GM23248 (cell line): Measurements from ENCODE around the gene ENTHD1. TPM values are rescaled to one million over a fixed set of nuclear protein-coding genes. Genes with fewer than 3 reads are reported as not detected.
A peak's percentile ranks its signal among the peaks of the same experiment; 100 is the strongest.

ENCODE experiments used
- DNase-seq: peaks from one replicate; pipeline ENCODE4 v3.0.0-alpha.2; 2015
- H2AFZ ChIP-seq: fragments of 200-600 bp; sonication (generic); 2 replicates; pipeline ENCODE4 v1.6.1; 2016; ENCODE audit warnings: antibody characterized with exemption
- H3F3A ChIP-seq: fragments of 200-600 bp; sonication (generic); 2 replicates; pipeline ENCODE4 v1.6.1; 2016; ENCODE audit warnings: mild to moderate bottlenecking, antibody characterized with exemption, mixed run types; ENCODE audit not compliant: insufficient read depth
- H3K27ac ChIP-seq: fragments of 200-600 bp; sonication (generic); 2 replicates; pipeline ENCODE4 v1.5.1; 2016; ENCODE audit warnings: mild to moderate bottlenecking
- H3K27me3 ChIP-seq: fragments of 200-600 bp; sonication (generic); replicated peaks from 2 replicates; pipeline ENCODE4 v1.6.1; 2016; ENCODE audit warnings: mild to moderate bottlenecking; ENCODE audit not compliant: insufficient read depth
- H3K36me3 ChIP-seq: fragments of 200-600 bp; sonication (generic); 2 replicates; pipeline ENCODE4 v1.6.1; 2016; ENCODE audit warnings: low read depth, mild to moderate bottlenecking
- H3K4me1 ChIP-seq: fragments of 200-600 bp; sonication (generic); 2 replicates; pipeline ENCODE4 v1.6.1; 2016; ENCODE audit warnings: mild to moderate bottlenecking; ENCODE audit not compliant: insufficient read depth
- H3K4me2 ChIP-seq: fragments of 200-600 bp; sonication (generic); one replicate; pipeline ENCODE4 v1.6.1; 2016; ENCODE audit warnings: mild to moderate bottlenecking; ENCODE audit not compliant: unreplicated experiment
- H3K4me3 ChIP-seq: fragments of 200-600 bp; sonication (generic); 2 replicates; pipeline ENCODE4 v1.5.1; 2016; ENCODE audit warnings: mild to moderate bottlenecking
- H3K79me2 ChIP-seq: fragments of 200-600 bp; sonication (generic); 2 replicates; pipeline ENCODE4 v1.6.1; 2016; ENCODE audit warnings: mild to moderate bottlenecking; ENCODE audit not compliant: insufficient read depth
- H3K9ac ChIP-seq: fragments of 200-600 bp; sonication (generic); 2 replicates; pipeline ENCODE4 v1.6.1; 2016; ENCODE audit warnings: mild to moderate bottlenecking
- H3K9me2 ChIP-seq: fragments of 200-600 bp; sonication (generic); 2 replicates; pipeline ENCODE4 v1.6.1; 2016; ENCODE audit warnings: mixed run types, mild to moderate bottlenecking, moderate library complexity; ENCODE audit not compliant: insufficient read depth
- H3K9me3 ChIP-seq: fragments of 200-600 bp; sonication (generic); one replicate; pipeline ENCODE4 v1.6.1; 2017; ENCODE audit warnings: low read depth
- H4K20me1 ChIP-seq: fragments of 200-600 bp; sonication (generic); 2 replicates; pipeline ENCODE4 v1.6.0; 2016; ENCODE audit not compliant: insufficient read depth
- EZH2 ChIP-seq: fragments of 200-600 bp; sonication (generic); IDR thresholded peaks from 2 replicates; pipeline ENCODE4 v1.6.1; 2018; ENCODE audit warnings: antibody characterized with exemption, mild to moderate bottlenecking; ENCODE audit not compliant: insufficient read depth, poor library complexity, severe bottlenecking
- EZH2phosphoT487 ChIP-seq: fragments of 200-600 bp; sonication (generic); IDR thresholded peaks from 2 replicates; pipeline ENCODE4 v1.6.1; 2018; ENCODE audit warnings: antibody characterized with exemption, moderate library complexity, mild to moderate bottlenecking, low read depth; ENCODE audit not compliant: insufficient read depth
- WGBS, 2 experiments: methylation state at CpG; one replicate each; pipeline ENCODE4 v1.1.6; 2015 to 2017; ENCODE audit warnings: low lambda C conversion rate in 2 of 2, low coverage in 1 of 2; ENCODE audit errors: missing lambda C conversion rate in 2 of 2; 5-methylcytosine and 5-hydroxymethylcytosine counted together
- in situ Hi-C: fragments of 300-500 bp; cut with MboI; formaldehyde crosslinking; loops from 2 replicates; pipeline ENCODE4 v1.15.0; 2020
- polyA plus RNA-seq: library from polyadenylated mRNA; unstranded; fragments of >200 nt; fragmentation: Nextera tagmentation; extraction: Ambion mirVana; gene quantifications from 2 replicates; pipeline ENCODE4 v1.2.1, GENCODE V29; 2016
- total RNA-seq: library from RNA; depleted of rRNA; stranded (reverse); fragments of >200 nt; shearing (Covaris generic); gene quantifications from 2 replicates; pipeline ENCODE4 v1.2.3, GENCODE V29; 2014

ENTHD1 gene
- total and polyA plus RNA-seq, 2 experiments from 2014 or later = not detected

DNA sequence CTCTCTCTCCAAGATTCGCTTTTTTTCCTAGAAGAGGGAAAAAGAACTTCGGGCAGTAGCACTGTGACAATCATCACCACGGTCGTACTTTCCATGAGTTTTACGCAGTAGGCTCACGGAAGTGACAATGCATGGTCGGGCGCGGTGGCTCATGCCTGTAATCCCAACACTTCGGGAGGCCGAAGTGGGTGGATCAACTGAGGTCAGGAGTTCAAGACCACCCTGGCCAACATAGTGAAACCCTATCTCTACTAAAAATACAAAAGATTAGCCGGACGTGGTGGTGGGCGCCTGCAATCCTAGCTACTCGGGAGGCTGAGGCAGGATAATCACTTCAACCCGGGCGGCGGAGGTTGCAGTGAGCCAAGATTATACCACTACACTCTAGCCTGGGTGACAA is 30.7 kb upstream of the ENTHD1 start:
- Histone ChIP-seq H3K27me3 (peaks cover 59% of the 10 kb centered on the region), H3K9me2 (no peaks in the 10 kb centered on the region), H3K4me3 (no peak overlapping the region), H3K36me3 (no peaks in the 10 kb centered on the region), H3K4me2 (no peak overlapping the region), H4K20me1 (no peaks in the 10 kb centered on the region), H3F3A (no peaks in the 10 kb centered on the region), H3K4me1 (no peaks in the 10 kb centered on the region), H3K9me3 (no peaks in the 10 kb centered on the region), H2AFZ (no peak overlapping the region), H3K79me2 (no peaks in the 10 kb centered on the region), H3K27ac (no peak overlapping the region), H3K9ac (no peak overlapping the region)
- no peak for DNase-seq
- in situ Hi-C loops = no loop called here
- 70 to 73% methylated on average over 18 of the region's 18 CpGs for WGBS, 2 experiments
- TF ChIP-seq EZH2 (no peak), EZH2phosphoT487 (no peak)

DNA sequence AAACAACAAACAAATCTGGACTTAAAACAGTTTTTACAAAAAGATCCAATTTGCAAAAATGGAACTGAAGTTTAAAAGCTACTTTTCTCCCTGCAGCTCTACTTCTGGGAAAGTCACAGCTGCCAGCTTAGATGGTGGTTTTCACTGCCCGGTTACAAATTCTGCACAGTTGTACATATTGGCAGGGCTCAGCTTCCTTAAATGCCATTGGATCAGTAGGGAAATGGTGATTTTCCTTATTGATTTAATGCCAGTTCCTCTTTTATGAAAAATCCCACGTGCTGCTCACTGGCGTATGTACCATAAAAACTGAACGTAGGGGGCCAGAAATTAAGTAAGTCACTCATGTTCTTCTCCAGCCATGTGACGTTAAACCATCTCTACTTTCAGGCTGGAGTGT is 30.1 kb upstream of the ENTHD1 start:
- no peaks in the 10 kb centered on the region for H3F3A ChIP-seq
- no peaks in the 10 kb centered on the region for H4K20me1 ChIP-seq
- WGBS, 2 experiments = 2 to 3% methylated on average over 5 of the region's 5 CpGs
- no peaks in the 10 kb centered on the region for H3K9me2 ChIP-seq
- no peak overlapping the region for H3K4me2 ChIP-seq
- no peak overlapping the region for H3K27ac ChIP-seq
- H3K4me1 ChIP-seq = no peaks in the 10 kb centered on the region
- in situ Hi-C loops = no loop called here
- peaks cover 59% of the 10 kb centered on the region for H3K27me3 ChIP-seq
- no peak overlapping the region for H3K9ac ChIP-seq
- no peaks in the 10 kb centered on the region for H3K9me3 ChIP-seq
- H3K4me3 ChIP-seq = no peak overlapping the region
- no peaks in the 10 kb centered on the region for H3K36me3 ChIP-seq
- no peak for TF ChIP-seq EZH2
- no peak for TF ChIP-seq EZH2phosphoT487
- H3K79me2 ChIP-seq = no peaks in the 10 kb centered on the region
- no peak for DNase-seq
- no peak overlapping the region for H2AFZ ChIP-seq

DNA sequence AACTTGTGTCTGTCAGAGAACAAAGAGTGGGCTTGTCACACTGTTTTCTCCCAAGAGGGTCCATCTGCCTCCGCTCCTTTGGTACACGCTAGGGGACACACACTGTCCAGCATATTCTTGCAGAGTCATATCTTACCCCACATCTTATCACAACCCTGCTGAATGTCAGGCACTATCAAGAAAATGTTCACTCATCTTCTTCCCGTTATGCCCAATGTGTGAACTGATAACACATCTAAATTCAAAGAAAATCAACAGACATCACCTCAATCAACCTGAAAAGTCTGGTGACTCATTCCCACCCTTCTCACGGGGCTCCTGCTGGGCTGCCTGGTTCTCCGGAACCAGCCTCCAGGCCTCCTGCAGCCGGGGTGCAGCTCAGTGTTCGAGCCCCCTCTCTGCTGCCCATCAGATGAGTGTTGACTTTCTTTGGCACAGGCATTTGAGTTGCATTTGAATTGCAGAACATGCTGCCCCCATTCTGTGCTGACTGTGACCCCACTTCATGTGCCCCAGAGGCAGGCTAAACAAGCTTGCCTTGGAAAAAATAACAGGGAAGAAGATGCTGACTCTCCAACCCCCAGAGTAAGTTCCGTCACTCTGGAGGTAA is 26.7 kb upstream of the ENTHD1 start:
- Histone ChIP-seq H3K79me2 (no peaks in the 10 kb centered on the region), H3K9me3 (no peaks in the 10 kb centered on the region), H2AFZ (no peak overlapping the region), H3F3A (no peaks in the 10 kb centered on the region), H3K9ac (no peak overlapping the region), H3K4me1 (no peaks in the 10 kb centered on the region), H3K36me3 (no peaks in the 10 kb centered on the region), H3K27ac (no peak overlapping the region), H3K4me2 (no peak overlapping the region), H3K4me3 (no peak overlapping the region), H4K20me1 (no peaks in the 10 kb centered on the region), H3K9me2 (no peaks in the 10 kb centered on the region), H3K27me3 (peaks cover 63% of the 10 kb centered on the region)
- in situ Hi-C loops = no loop called here
- no peak for DNase-seq
- WGBS, 2 experiments = 66 to 74% methylated on average over 8 of the region's 8 CpGs
- TF ChIP-seq EZH2 (no peak), EZH2phosphoT487 (no peak)

DNA sequence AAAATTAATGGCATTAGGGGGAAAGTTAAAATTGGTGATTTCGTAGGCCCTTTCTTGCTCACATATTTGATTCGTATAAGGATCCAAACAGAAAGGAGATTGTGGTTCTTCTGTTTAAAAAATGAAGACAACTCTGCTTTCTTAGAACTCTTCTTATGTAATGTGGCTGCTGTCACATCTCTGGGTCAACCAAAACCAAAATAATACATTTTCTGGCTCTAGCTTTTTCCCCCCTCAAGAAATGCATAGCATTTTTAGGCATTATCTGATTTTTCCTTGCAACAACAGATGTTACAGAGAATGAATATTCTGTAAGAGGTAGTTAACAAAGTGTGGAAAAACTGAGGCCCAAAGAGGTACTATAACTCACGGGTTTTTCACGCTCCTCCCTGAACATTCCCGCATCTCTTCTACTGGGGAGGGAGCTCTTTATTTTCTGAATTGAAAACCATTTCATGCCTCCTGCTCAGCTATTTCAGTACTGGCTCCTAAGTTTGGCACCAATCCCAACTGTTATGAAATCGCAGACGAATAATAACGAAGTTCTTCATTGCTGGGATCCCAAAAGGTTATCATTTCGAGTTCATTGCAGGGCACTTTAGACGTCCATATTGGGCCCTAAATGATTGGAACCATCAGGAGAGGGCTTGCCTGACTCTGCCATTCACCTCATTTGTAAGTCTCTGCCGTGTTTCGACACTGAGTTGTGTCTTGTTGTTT is 24.4 kb upstream of the ENTHD1 start:
- Histone ChIP-seq H3K4me1 (no peaks in the 10 kb centered on the region), H3K4me2 (no peak overlapping the region), H3K4me3 (no peak overlapping the region), H3K9me3 (no peaks in the 10 kb centered on the region), H3K9me2 (no peaks in the 10 kb centered on the region), H4K20me1 (no peaks in the 10 kb centered on the region), H3K79me2 (no peaks in the 10 kb centered on the region), H3K36me3 (no peaks in the 10 kb centered on the region), H3K27ac (no peak overlapping the region), H3K9ac (no peak overlapping the region), H2AFZ (no peak overlapping the region), H3F3A (no peaks in the 10 kb centered on the region), H3K27me3 (peaks cover 50% of the 10 kb centered on the region)
- DNase-seq = peak; percentile 22
- in situ Hi-C loops = no loop called here
- WGBS, 2 experiments = 9 to 12% methylated on average over 12 of the region's 12 CpGs
- TF ChIP-seq EZH2 (no peak), EZH2phosphoT487 (no peak)
